Activated gamma-delta T cell treated with Interleukin-2 at 50 U/mL for 16 hours (primary cell): Measurements from ENCODE around the gene ACAP1.
"Not testable (repeated sequence)": the region's sequence is repeated elsewhere in the genome, so short reads cannot be mapped to it uniquely, and the experiment has no call there.

ENCODE experiments used
- DNase-seq: peaks from one replicate; pipeline ENCODE4 v3.0.0-alpha.2; 2020

Gene ACAP1

GRCh38 chr17:7329997-7330637 lies 6.2 kb upstream of the ACAP1 start:
- DNase-seq: peak; percentile 72

- DNase-seq: no peak
These were observed 5.7 kb upstream of the ACAP1 start for GRCh38 chr17:7330638-7331015.

- DNase-seq: no peak
These were observed 4.2 kb upstream of the ACAP1 start for GRCh38 chr17:7332111-7332510.

- not testable (repeated sequence) for DNase-seq
These were observed 3.7 kb upstream of the ACAP1 start for GRCh38 chr17:7332600-7333069.

GRCh38 chr17:7334938-7335538 lies 1.3 kb upstream of the ACAP1 start:
- no peak for DNase-seq

- not testable (repeated sequence) for DNase-seq
These were observed 564 bp upstream of the ACAP1 start for GRCh38 chr17:7335765-7336164.

- DNase-seq: not testable (repeated sequence)
These were observed 1.3 kb downstream of the ACAP1 start for GRCh38 chr17:7337600-7337999.

GRCh38 chr17:7340179-7340578 lies 3.9 kb downstream of the ACAP1 start:
- no peak for DNase-seq

GRCh38 chr17:7341842-7342241 lies 5.5 kb downstream of the ACAP1 start:
- no peak for DNase-seq

- no peak for DNase-seq
These were observed 6.9 kb downstream of the ACAP1 start for GRCh38 chr17:7343250-7343649.

- DNase-seq: no peak
These were observed 10.7 kb downstream of the ACAP1 start for GRCh38 chr17:7346761-7347614.

- no peak for DNase-seq
These were observed 11.5 kb downstream of the ACAP1 start for GRCh38 chr17:7347630-7348477.

- no peak for DNase-seq
These were observed 12.3 kb downstream of the ACAP1 start for GRCh38 chr17:7348478-7349242.

GRCh38 chr17:7351665-7352502 lies 15.6 kb downstream of the ACAP1 start, which contains the start of gene KCTD11:
TSS of gene KCTD11 (plus strand) at chr17:7352162.
- peak; percentile 77 for DNase-seq

GRCh38 chr17:7352503-7352889 lies 16.2 kb downstream of the ACAP1 start:
- no peak for DNase-seq

GRCh38 chr17:7352910-7353635 lies 16.7 kb downstream of the ACAP1 start:
- no peak for DNase-seq

- no peak for DNase-seq
These were observed 18.0 kb downstream of the ACAP1 start for GRCh38 chr17:7354262-7354843.

- no peak for DNase-seq
These were observed 18.7 kb downstream of the ACAP1 start, which contains the start of gene TMEM95 for GRCh38 chr17:7355053-7355452. TSS of gene TMEM95 (plus strand) at chr17:7355156. CDS start at chr17:7355205, 49 bp downstream.

GRCh38 chr17:7355573-7355972 lies 19.2 kb downstream of the ACAP1 start:
- DNase-seq: no peak

GRCh38 chr17:7356072-7356549 lies 19.8 kb downstream of the ACAP1 start:
- DNase-seq: peak; percentile 87
